Activated CD8-positive, alpha-beta T cell treated with anti-CD3 and anti-CD28 coated beads for 36 hours (primary cell): ENCODE results near the gene PKIG. TPM values are rescaled to one million over a fixed set of nuclear protein-coding genes. Genes with fewer than 3 reads are reported as not detected.

Experiments used
- ATAC-seq: fragments of 200-7000 bp; cut with Tn5 transposase; one replicate; pipeline ENCODE4 v1.10.0; 2021; ENCODE audit warnings: mild to moderate bottlenecking, moderate library complexity
- CTCF ChIA-PET: fragments of 350-600 bp; sonication (Branson Sonifier 250); formaldehyde crosslinking; loops from one replicate; lab custom pipeline; 2021; ENCODE audit warnings: antibody characterized with exemption; lab: Charles Lee
- POLR2A ChIA-PET: fragments of 350-600 bp; sonication (Branson Sonifier 250); formaldehyde crosslinking; loops from one replicate; lab custom pipeline; 2021; ENCODE audit warnings: antibody characterized with exemption; lab: Charles Lee
- DNase-seq: peaks from one replicate; pipeline ENCODE4 v3.0.0-alpha.2; 2020
- H3K27ac Mint-ChIP-seq: one replicate; pipeline ENCODE4 v1.8.0; 2021; ENCODE audit warnings: mild to moderate bottlenecking, mixed read lengths
- H3K27me3 Mint-ChIP-seq: one replicate; pipeline ENCODE4 v1.8.0; 2021; ENCODE audit warnings: mixed read lengths
- H3K36me3 Mint-ChIP-seq: one replicate; pipeline ENCODE4 v1.8.0; 2021; ENCODE audit warnings: low read depth, mixed read lengths
- H3K4me1 Mint-ChIP-seq: one replicate; pipeline ENCODE4 v1.8.0; 2021; ENCODE audit warnings: low read depth, mixed read lengths
- H3K4me3 Mint-ChIP-seq: one replicate; pipeline ENCODE4 v1.8.0; 2021; ENCODE audit warnings: mild to moderate bottlenecking, moderate library complexity, mixed read lengths
- H3K9me3 Mint-ChIP-seq: one replicate; pipeline ENCODE4 v1.8.0; 2021; ENCODE audit warnings: mixed read lengths
- intact Hi-C: fragments of 100-400 bp; cut with micrococcal nuclease; formaldehyde crosslinking; loops from one replicate; pipeline ENCODE4 v1.10.0; 2022
- total RNA-seq, 2 experiments: library from RNA; stranded (reverse); gene quantifications; one replicate each; pipeline ENCODE4 v1.2.3, GENCODE V29; 2021
- TF ChIP-seq, protein P1 (sequence below): fragments of 200-600 bp; IDR thresholded peaks from one replicate; pipeline ENCODE4 v1.8.0; 2022; ENCODE audit warnings: antibody characterized with exemption, mild to moderate bottlenecking

Gene PKIG
- total RNA-seq, 2 experiments from 2014 or later, result 4.8 TPM

DNA sequence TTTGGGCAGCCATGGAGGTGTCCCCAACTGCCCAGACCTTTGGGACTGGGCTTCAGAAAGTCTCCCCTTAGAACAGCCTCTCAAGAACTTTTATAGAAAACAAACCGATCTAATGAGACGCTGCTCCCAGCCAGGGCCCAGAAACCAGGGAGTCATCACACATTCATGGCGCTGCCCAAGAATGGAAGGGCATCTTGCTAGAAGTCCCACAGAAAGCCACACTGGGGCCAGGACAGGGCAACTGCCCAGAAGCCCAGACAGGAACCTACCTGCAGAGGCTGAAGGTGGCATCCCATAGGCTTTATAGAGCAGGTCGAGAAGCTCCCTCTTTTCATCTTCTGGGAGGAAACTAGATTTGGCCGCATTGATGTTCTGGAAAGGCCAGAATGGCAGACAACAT is 37.7 kb downstream of the PKIG start:
- ATAC-seq, result no peak
- Mint-ChIP-seq H3K27me3 (no peaks in the 10 kb centered on the region), H3K4me3 (no peak overlapping the region), H3K36me3 (peaks cover 49% of the 10 kb centered on the region), H3K4me1 (peaks cover 40% of the 10 kb centered on the region), H3K9me3 (no peaks in the 10 kb centered on the region), H3K27ac (no peak overlapping the region)
- CTCF ChIA-PET, result no interaction called here
- TF ChIP-seq, protein P1, sequence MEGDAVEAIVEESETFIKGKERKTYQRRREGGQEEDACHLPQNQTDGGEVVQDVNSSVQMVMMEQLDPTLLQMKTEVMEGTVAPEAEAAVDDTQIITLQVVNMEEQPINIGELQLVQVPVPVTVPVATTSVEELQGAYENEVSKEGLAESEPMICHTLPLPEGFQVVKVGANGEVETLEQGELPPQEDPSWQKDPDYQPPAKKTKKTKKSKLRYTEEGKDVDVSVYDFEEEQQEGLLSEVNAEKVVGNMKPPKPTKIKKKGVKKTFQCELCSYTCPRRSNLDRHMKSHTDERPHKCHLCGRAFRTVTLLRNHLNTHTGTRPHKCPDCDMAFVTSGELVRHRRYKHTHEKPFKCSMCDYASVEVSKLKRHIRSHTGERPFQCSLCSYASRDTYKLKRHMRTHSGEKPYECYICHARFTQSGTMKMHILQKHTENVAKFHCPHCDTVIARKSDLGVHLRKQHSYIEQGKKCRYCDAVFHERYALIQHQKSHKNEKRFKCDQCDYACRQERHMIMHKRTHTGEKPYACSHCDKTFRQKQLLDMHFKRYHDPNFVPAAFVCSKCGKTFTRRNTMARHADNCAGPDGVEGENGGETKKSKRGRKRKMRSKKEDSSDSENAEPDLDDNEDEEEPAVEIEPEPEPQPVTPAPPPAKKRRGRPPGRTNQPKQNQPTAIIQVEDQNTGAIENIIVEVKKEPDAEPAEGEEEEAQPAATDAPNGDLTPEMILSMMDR, result no peak
- intact Hi-C loops, result no loop called here
- no peak for DNase-seq
- POLR2A ChIA-PET, result no interaction called here

DNA sequence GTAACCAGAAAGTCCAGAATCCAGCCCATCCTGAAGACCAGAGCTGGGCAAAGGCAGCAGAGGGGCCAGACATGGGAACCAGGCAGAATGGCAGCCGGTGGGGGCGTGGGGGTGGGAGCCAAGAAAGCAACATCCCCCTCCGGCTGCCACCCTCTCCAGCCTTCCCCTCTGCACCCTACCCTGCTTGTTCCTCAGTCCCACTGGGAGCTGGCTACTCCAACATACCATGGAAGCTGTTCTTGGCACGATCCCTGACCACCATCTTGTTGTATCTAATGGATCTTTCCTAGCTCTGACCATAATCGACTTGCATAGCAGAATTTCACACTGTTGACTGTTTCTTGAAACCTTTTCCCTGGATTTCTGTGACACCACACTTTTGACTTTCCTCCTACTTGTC is 38.9 kb downstream of the PKIG start:
- intact Hi-C loops, result no loop called here
- Mint-ChIP-seq H3K9me3 (no peaks in the 10 kb centered on the region), H3K27ac (no peak overlapping the region), H3K36me3 (peaks cover 46% of the 10 kb centered on the region), H3K4me1 (peaks cover 27% of the 10 kb centered on the region), H3K27me3 (no peaks in the 10 kb centered on the region), H3K4me3 (no peak overlapping the region)
- DNase-seq (no peak), ATAC-seq (no peak)
- ChIA-PET CTCF (interaction anchor here (2.2 kb wide), 1 partner anchor 63 kb away, joined by 5 read pairs; no protein-coding TSS in a partner anchor), POLR2A (no interaction called here)
- TF ChIP-seq, protein P1, result no peak

DNA sequence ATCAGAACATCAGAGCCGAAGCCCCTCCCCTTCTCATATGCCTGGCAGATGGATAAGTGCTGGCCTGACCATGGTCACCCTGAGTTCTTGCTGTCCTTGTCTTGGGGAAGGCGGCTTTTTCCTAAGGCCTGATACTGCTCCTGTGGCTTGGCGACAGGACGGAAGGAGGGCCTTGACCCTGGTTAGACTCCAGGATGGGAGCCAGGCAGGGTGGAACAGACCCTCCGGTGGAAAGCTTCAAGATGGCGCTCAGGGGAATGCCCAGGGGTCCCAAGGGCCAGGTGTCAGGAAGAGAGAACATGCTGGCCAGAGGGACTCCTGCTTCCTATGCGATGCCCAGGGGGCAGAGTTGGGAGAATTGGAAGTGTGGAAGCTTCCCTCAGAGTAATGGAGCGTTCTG is 39.6 kb downstream of the PKIG start:
- TF ChIP-seq, protein P1, result no peak
- Mint-ChIP-seq H3K27me3 (no peaks in the 10 kb centered on the region), H3K9me3 (no peaks in the 10 kb centered on the region), H3K27ac (no peak overlapping the region), H3K36me3 (peaks cover 45% of the 10 kb centered on the region), H3K4me3 (no peak overlapping the region), H3K4me1 (peaks cover 23% of the 10 kb centered on the region)
- ChIA-PET CTCF (interaction anchor here (1.0 to 2.2 kb wide), 2 partner anchors 61 to 63 kb away, joined by 3 to 5 read pairs; no protein-coding TSS in a partner anchor), POLR2A (no interaction called here)
- DNase-seq (no peak), ATAC-seq (no peak)
- intact Hi-C loops, result no loop called here

DNA sequence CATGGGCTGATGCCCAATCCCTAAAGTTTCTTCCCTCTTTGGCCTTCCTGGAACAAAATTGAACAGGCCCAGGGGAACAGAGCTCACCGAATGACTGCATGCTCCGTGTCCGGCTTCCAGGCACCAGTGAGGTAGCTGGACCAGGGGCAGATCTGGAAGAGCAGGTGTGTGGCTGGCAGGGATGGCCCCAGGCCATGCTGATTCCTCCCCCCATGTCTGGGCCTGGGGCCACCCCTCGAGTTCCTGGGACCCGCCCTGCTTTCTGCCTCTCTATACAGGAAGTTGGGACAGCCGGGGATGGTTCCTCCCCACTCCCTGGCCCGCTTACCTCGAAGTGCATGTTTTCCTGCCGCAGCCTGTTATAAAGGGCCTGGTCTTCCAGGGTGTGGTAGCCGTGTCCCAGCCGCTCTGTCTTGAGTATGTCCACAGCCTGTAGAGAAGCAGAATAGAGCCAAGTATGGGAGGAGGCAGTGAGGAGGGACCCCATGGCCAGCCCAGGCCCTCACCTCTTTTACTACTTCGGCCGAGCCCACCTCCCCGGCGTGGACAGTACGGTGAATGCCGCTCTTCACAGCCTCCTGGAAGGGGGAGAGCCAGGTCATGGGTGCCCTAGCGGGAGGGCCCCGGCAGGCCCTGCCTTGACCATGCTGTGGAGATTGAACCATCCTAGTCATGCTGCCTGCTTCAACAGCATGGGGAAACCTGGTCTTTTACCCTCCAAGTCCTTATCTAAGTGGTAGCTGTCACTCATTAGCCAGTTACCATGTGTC is 40.3 kb downstream of the PKIG start:
- TF ChIP-seq, protein P1, result no peak
- Mint-ChIP-seq H3K4me1 (peaks cover 18% of the 10 kb centered on the region), H3K9me3 (no peaks in the 10 kb centered on the region), H3K36me3 (peaks cover 45% of the 10 kb centered on the region), H3K4me3 (no peak overlapping the region), H3K27ac (no peak overlapping the region), H3K27me3 (no peaks in the 10 kb centered on the region)
- ChIA-PET POLR2A (interaction anchor here (1.1 to 1.2 kb wide), 2 partner anchors 13 to 28 kb away, joined by 3 read pairs; no protein-coding TSS in a partner anchor), CTCF (interaction anchor here (1.0 to 2.2 kb wide), 3 partner anchors 17 to 62 kb away, joined by 3 to 5 read pairs (median 3); no protein-coding TSS in a partner anchor)
- intact Hi-C loops, result no loop called here
- DNase-seq (no peak), ATAC-seq (no peak)

DNA sequence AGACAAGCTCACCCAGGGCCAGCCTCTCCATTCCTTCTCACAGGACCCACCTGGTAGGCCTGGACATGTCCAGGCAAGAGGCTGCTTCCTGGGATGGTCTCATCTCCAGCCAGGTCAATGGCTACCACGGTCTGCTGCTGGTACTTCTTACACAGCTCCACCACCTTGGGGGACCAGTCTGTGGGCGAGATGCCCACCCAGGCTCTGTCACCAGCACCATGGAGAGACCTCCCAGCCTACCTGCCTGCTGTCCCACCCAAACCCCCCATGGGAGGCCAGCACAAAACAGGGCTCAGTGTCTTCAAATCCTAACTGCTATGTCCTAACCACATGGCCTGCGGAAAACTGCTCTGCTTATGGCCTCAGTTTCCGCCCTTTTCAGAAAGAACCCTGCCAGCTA is 41.8 kb downstream of the PKIG start:
- peaks cover 5% of the 10 kb centered on the region for H3K4me1 Mint-ChIP-seq
- POLR2A ChIA-PET, result interaction anchor here (1.1 to 1.2 kb wide), 2 partner anchors 12 to 26 kb away, joined by 3 read pairs; no protein-coding TSS in a partner anchor
- CTCF ChIA-PET, result interaction anchor here (1.1 to 1.4 kb wide), 2 partner anchors 16 to 240 kb away, joined by 3 read pairs; no protein-coding TSS in a partner anchor
- H3K27ac Mint-ChIP-seq, result no peak overlapping the region
- intact Hi-C loops, result no loop called here
- no peaks in the 10 kb centered on the region for H3K27me3 Mint-ChIP-seq
- DNase-seq (no peak), ATAC-seq (no peak)
- H3K36me3 Mint-ChIP-seq, result peaks cover 46% of the 10 kb centered on the region
- no peak overlapping the region for H3K4me3 Mint-ChIP-seq
- TF ChIP-seq, protein P1, result no peak
- H3K9me3 Mint-ChIP-seq, result no peaks in the 10 kb centered on the region
